Kidney (tissue), 14 donors: ENCODE results near the gene MAPK8. TPM values are rescaled to one million over a fixed set of nuclear protein-coding genes. Genes with fewer than 3 reads are reported as not detected.

Experiments used
- DNase-seq, 5 donors: peaks; one replicate each; pipeline ENCODE4 v3.0.0-alpha.2; 2013 to 2020
- FAIRE-seq: peaks from 2 replicates; lab custom pipeline; 2012; peaks lifted over from hg19 to GRCh38; lab: Jason Lieb, UNC
- H3K27ac ChIP-seq, 2 donors: one replicate each; pipeline ENCODE4 v1.7.0; 2013; ENCODE audit warnings: low read depth in 2 of 2, low read length in 2 of 2, inconsistent platforms in 1 of 2
- H3K27me3 ChIP-seq: one replicate; pipeline ENCODE4 v1.7.1; 2013; ENCODE audit warnings: low read length, inconsistent platforms; ENCODE audit not compliant: control insufficient read depth, insufficient read depth
- H3K36me3 ChIP-seq, 3 donors: one replicate each; pipeline versions ENCODE4 v1.7.0 to v1.7.1; 2013; ENCODE audit warnings: low read length in 3 of 3, control low read depth in 1 of 3, inconsistent platforms in 1 of 3; ENCODE audit not compliant: insufficient read depth in 3 of 3, control insufficient read depth in 2 of 3
- H3K4me1 ChIP-seq, 3 donors: one replicate each; pipeline versions ENCODE4 v1.7.0 to v1.7.1; 2013; ENCODE audit warnings: low read length in 3 of 3, inconsistent platforms in 1 of 3, low read depth in 1 of 3; ENCODE audit not compliant: control insufficient read depth in 2 of 3, insufficient read depth in 2 of 3
- H3K4me3 ChIP-seq, 3 donors: one replicate each; pipeline versions ENCODE4 v1.7.0 to v1.8.1; 2013; ENCODE audit warnings: low read length in 3 of 3, control low read depth in 1 of 3, inconsistent platforms in 1 of 3
- H3K9ac ChIP-seq, 3 donors: one replicate each; pipeline versions ENCODE4 v1.7.0 to v1.7.1; 2013; ENCODE audit warnings: low read length in 3 of 3, control low read depth in 1 of 3, inconsistent platforms in 1 of 3
- H3K9me3 ChIP-seq, 3 donors: one replicate each; pipeline versions ENCODE4 v1.7.0 to v1.7.1; 2013; ENCODE audit warnings: low read length in 3 of 3, control low read depth in 1 of 3, inconsistent platforms in 1 of 3; ENCODE audit not compliant: control insufficient read depth in 2 of 3, insufficient read depth in 1 of 3
- intact Hi-C: fragments of 100-400 bp; cut with DNase I; formaldehyde crosslinking; loops from one replicate; pipeline ENCODE4 v1.11.1; 2022
- polyA plus RNA-seq: library from polyadenylated mRNA; stranded (reverse); fragments of 350-450 nt; fragmentation: Illumina TruSeq; extraction: RNeasy Lipid Tissue Mini Kit (QIAGEN cat#74804); gene quantifications from one replicate; pipeline ENCODE4 v1.2.3, GENCODE V29; 2014; ENCODE audit warnings: low read depth, low replicate concordance; ENCODE audit not compliant: insufficient read depth
- total RNA-seq: library from RNA; stranded (reverse); fragmentation: NEBNext Ultra II Directional; extraction: Animal tissue kit (Norgen Biotek cat#: 25700); gene quantifications from one replicate; pipeline ENCODE4 v1.2.1, GENCODE V29; 2021
- TF ChIP-seq, protein P1 (sequence below): IDR thresholded peaks from 3 replicates; pipeline ENCODE4 v1.5.1; 2012; ENCODE audit warnings: mild to moderate bottlenecking, moderate library complexity, borderline replicate concordance; ENCODE audit not compliant: insufficient read depth; ENCODE audit errors: extremely low read depth
- donor health status: control.
- donor health status: control.
- donor health status: control.
- donor health status: control.
- donor health status: control.
- donor health status: DM: yes; HTN: yes; CAD: no.
- donor health status: Normal renal cell carcinoma (clear cell type).

MAPK8 gene
- total and polyA plus RNA-seq, 2 donors from 2014 or later: 17.0 to 36.7 TPM

DNA sequence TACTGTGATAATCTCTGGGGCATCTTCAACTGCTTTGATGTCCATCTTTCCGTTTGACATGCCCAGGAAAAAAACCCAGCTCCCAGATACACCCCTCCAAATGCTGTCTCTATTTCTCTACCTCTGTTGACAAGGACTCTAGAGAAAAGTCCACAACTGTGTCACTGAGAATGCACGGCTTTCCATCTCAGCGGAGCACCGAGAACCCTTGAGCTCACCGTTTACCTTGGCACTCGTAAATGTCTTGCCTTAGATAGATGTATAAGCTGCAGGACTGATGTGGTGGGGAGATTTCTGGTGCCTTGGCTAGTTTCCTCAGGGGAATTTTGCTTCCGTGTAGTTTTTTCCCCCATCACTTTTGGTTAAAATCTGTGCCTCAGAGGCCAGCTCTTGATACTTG, 7.4 kb upstream of the MAPK8 start:
- H3K9me3 ChIP-seq: no peaks in the 10 kb centered on the region
- no peaks in the 10 kb centered on the region for H3K4me1 ChIP-seq
- TF ChIP-seq, protein P1, sequence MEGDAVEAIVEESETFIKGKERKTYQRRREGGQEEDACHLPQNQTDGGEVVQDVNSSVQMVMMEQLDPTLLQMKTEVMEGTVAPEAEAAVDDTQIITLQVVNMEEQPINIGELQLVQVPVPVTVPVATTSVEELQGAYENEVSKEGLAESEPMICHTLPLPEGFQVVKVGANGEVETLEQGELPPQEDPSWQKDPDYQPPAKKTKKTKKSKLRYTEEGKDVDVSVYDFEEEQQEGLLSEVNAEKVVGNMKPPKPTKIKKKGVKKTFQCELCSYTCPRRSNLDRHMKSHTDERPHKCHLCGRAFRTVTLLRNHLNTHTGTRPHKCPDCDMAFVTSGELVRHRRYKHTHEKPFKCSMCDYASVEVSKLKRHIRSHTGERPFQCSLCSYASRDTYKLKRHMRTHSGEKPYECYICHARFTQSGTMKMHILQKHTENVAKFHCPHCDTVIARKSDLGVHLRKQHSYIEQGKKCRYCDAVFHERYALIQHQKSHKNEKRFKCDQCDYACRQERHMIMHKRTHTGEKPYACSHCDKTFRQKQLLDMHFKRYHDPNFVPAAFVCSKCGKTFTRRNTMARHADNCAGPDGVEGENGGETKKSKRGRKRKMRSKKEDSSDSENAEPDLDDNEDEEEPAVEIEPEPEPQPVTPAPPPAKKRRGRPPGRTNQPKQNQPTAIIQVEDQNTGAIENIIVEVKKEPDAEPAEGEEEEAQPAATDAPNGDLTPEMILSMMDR: no peak
- no peak overlapping the region for H3K4me3 ChIP-seq
- H3K9ac ChIP-seq: no peak overlapping the region
- FAIRE-seq: no peak
- no peaks in the 10 kb centered on the region for H3K27me3 ChIP-seq
- H3K36me3 ChIP-seq: no peaks in the 10 kb centered on the region
- DNase-seq: no peak
- intact Hi-C loops: no loop called here
- H3K27ac ChIP-seq: no peak overlapping the region

DNA sequence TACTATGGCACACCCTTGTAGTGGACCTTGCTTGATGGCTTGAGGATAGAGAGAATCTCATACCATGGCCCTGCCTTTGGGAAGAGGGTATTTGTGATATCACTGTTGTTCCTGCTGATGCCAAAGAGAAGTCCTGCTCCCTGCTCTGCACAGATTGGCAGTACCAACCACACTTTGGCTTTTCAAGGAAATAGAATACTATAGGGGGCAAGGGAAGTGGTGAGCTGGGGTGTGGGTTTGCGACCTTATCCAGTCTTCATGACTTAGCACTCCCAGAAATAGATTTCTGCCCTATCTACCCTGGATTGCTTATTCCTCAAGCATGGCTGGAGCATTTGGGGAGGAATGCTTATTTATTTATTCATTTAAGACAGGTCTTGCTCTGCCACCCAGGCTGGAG, 6.8 kb upstream of the MAPK8 start:
- Histone ChIP-seq H3K9me3 (no peaks in the 10 kb centered on the region), H3K36me3 (no peaks in the 10 kb centered on the region), H3K27me3 (no peaks in the 10 kb centered on the region), H3K4me3 (no peak overlapping the region), H3K9ac (no peak overlapping the region), H3K4me1 (no peaks in the 10 kb centered on the region), H3K27ac (no peak overlapping the region)
- intact Hi-C loops: no loop called here
- no peak for FAIRE-seq
- TF ChIP-seq, protein P1: no peak
- no peak for DNase-seq

DNA sequence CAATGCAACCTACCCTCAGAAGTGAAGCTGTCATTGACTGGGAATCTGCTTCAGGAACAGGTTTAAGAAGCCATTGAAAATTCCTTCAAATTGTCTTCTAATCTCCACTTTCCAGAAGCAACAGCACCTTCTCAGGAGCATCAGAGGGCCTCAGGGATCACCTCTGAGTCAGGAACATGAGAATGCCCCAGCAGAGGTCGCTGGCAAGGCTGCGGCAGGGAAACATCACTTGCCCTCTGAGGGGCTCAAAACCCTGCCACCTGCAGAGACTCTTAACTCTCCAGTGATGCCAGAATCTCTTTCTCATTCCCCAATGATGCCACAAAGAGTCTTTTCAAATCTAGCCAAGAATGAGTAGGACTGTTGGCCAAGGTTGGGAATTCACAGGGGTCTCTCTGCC, 5.9 kb upstream of the MAPK8 start:
- TF ChIP-seq, protein P1: no peak
- Histone ChIP-seq H3K27ac (no peak overlapping the region), H3K9ac (no peak overlapping the region), H3K4me1 (no peaks in the 10 kb centered on the region), H3K4me3 (no peak overlapping the region), H3K9me3 (no peaks in the 10 kb centered on the region), H3K36me3 (no peaks in the 10 kb centered on the region), H3K27me3 (no peaks in the 10 kb centered on the region)
- FAIRE-seq (no peak), DNase-seq (no peak)
- intact Hi-C loops: no loop called here
